OCI-LY1 (cell line): Measurements from ENCODE around the gene ARFGEF2.

Experiments
- CTCF ChIP-seq: fragments of 200-600 bp; sonication (generic), shearing (Covaris generic); IDR thresholded peaks from 2 replicates; pipeline ENCODE4 v1.5.1; 2017; ENCODE audit warnings: mild to moderate bottlenecking, antibody characterized with exemption, low read length, moderate library complexity, mixed read lengths
- EZH2 ChIP-seq: fragments of 200-600 bp; sonication (generic), shearing (Covaris generic); IDR thresholded peaks from 2 replicates; pipeline ENCODE4 v1.8.0; 2017; ENCODE audit warnings: borderline replicate concordance, mixed run types, mild to moderate bottlenecking, antibody characterized with exemption, low read length, moderate library complexity, mixed read lengths

- TF ChIP-seq CTCF (no peak), EZH2 (no peak)
Observed at GRCh38 chr20:48919882-48920526, 1.5 kb upstream of the ARFGEF2 start.
